ENCODE data around the gene OTX2. TPM values are rescaled to one million over a fixed set of nuclear protein-coding genes. Genes with fewer than 3 reads are reported as not detected.
A peak's percentile ranks its signal among the peaks of the same experiment; 100 is the strongest.

The OTX2 gene
- total RNA-seq, 8 experiments from 2014 or later: 0.33 TPM; not detected in 5

DNA sequence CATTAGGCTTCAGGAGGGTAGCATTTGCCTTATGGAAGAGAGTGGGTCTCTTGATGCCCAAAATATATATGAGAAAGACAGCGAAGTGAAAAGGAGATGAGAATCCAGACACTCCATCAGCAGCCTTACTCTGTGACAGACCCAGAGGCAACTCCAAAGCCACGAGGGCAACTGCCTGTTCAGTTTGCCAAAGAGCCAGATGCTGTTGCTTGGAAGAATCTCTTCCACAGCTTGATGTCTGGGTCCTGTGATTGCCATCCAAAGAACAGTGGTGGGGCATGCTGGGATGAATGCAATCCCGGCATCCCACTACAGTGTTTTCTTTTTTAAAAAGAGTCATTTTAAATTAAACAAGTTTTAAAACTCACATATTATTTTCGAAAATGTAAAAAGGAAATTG is 10.9 kb upstream of the OTX2 start:
- 0 to 55% (median 27%) methylated on average over 1 to 4 of the region's 4 CpGs for WGBS, 10 experiments

DNA sequence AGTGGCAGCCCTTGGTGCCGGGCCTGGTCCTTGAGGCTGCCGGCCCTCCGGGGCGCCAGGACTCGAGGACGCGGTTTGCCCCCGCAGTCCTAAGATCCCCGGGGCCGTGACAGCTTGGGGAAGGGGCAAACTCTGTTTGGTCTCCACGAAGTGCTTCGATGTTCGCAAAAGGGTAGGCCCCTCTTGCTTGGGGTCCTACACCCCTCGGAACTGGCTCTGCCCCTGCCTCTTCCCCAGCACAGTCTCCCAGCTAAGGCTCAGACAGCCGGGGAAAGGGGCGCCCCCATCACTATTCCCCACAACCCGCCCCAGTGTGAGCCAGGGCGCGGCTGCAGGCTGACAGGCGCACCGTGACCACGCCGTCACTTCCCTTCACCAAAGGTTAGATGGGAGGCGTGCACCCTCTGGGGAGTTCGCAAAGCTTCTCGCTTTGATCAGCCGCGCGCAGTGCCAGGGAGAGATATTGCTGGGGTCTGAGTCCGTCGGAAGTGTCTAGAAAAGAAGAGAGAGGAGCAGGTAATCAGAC is 7.2 kb upstream of the OTX2 start:
- ATAC-seq (replicated peaks in 6 of 8): no peak
- WGBS, 10 experiments: 0 to 9% (median 4%) methylated on average over 3 to 5 of the region's 31 CpGs; no CpG with 5 or more reads in 7 of the 10 experiments
- no peaks in the 10 kb centered on the region for H3K4me1 ChIP-seq (replicated peaks in 1 of 2)
- no peak overlapping the region for H3K27ac ChIP-seq
- no peak overlapping the region for H3K4me3 ChIP-seq
- in situ Hi-C loops (cut with MboI; ENCODE audit: low pct_unique_long_range_greater_than_20kb in 2 of 9, low sequenced_read_pairs in 9 of 9, unreplicated experiment in 9 of 9): no loop called here

More for the DNA sequence above, 10.9 kb upstream of the OTX2 start:
- Histone ChIP-seq H3K4me1 (replicated peaks in 1 of 2) (no peaks in the 10 kb centered on the region), H3K27ac (no peak overlapping the region), H3K4me3 (no peak overlapping the region)
- ATAC-seq (replicated peaks in 6 of 8): no peak
- in situ Hi-C loops (cut with MboI; ENCODE audit: low pct_unique_long_range_greater_than_20kb in 2 of 9, low sequenced_read_pairs in 9 of 9, unreplicated experiment in 9 of 9): no loop called here

DNA sequence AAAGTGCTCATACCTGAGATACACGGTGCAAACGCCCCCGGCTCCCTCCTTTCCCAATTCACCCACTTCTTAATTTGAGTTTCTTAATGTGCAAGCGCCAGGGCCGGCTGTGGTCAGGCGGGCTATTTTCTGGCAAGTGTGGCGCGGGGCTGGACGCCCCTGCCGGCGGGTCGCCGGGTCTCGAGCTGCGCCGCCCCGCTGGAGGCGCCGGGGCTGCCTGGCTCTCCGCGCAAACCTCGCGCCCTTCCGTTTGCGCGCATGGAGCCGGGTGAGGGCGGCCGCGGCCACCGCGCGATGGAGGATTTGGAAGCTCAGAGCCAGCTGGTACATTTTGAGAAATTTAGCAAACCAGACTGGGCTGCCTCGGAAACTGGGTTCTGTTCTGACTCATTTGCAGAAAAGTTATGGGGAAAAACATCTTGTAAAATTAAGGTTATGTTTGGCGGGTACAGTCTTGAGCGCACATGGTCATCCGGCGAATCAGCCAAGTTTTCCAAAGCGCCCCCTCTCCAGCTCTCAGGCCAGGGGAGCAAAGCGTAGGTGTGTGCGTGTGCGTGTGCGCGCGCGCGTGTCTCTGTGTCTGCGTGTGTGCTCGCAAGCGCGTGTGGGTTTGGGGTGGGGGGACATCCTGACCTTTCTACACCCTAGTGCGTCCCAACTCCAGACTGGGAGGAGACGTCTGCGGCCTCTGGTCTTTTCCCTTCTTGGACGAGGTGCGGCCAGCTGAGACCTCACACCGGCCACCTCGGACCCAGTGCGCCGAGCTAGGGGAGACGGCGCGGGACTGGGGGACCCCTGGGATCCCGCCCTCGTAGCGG is 6.5 kb upstream of the OTX2 start:
- peak in 2 of 8 experiments; percentile 22 to 26 for ATAC-seq (replicated peaks in 6 of 8)
- no peak overlapping the region for H3K27ac ChIP-seq
- no peak overlapping the region for H3K4me3 ChIP-seq
- no peaks in the 10 kb centered on the region for H3K4me1 ChIP-seq (replicated peaks in 1 of 2)
- WGBS, 10 experiments: 0 to 4% (median 1%) methylated on average over 4 to 27 of the region's 66 CpGs; no CpG with 5 or more reads in 2 of the 10 experiments
- in situ Hi-C loops (cut with MboI; ENCODE audit: low pct_unique_long_range_greater_than_20kb in 2 of 9, low sequenced_read_pairs in 9 of 9, unreplicated experiment in 9 of 9): no loop called here

DNA sequence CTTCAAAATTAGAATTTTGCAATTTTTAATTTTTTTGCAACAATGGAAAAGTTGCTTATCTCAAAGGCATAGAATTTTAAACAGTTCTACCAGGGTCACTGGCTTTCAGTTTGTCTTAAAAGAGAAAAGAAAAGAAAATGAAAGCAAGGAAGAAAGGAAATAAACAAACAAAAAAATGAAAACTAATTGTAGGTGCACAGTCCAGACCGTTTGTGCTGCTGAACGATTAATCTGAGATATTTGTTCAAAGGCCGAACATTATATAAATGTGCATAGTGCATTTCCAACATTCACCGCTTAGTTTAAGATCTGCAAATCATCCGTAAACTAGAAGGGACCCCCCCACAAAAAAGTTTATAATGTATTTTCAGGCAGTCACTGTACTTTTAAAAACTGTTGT is 5.5 kb upstream of the OTX2 start:
- WGBS, 10 experiments: 6 to 18% (median 11%) methylated on average over 2 to 5 of the region's 5 CpGs
- Histone ChIP-seq H3K4me1 (replicated peaks in 1 of 2) (no peaks in the 10 kb centered on the region), H3K4me3 (no peak overlapping the region), H3K27ac (no peak overlapping the region)
- in situ Hi-C loops (cut with MboI; ENCODE audit: low pct_unique_long_range_greater_than_20kb in 2 of 9, low sequenced_read_pairs in 9 of 9, unreplicated experiment in 9 of 9): no loop called here
- ATAC-seq (replicated peaks in 6 of 8): no peak

DNA sequence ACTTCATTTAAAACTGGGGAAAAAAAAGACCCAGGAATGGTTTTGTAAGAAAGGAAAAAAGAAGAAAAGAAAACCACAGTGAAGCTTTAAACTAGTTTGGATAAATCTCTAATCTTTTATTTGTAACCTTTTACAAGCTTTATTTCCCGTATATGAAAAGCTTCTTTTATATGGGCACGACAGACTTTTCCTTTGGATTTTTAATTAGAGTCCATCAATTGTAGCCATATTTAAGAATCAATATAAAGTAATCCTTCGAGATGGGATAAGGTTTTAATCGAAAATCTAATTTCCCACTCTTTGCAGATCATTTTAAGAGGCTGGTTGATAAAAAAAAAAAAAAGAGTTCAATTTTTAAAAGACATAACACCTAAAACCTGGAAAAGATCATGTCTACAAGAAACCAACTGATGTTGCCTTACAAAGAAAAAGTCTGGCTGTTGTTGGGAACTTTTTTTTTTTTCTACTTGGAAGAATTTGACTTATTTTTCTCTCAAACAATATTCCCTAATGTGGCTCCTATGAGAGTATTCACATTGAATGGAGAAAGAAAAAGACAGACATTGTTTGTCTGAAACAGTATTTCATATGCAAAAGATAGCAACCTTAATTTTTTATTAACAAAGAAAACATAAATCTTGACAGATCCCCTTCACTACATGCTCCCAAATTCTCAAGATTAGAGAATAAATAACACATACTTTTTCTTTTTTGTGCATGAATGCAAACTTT is 4.9 kb upstream of the OTX2 start:
- no peak overlapping the region for H3K4me3 ChIP-seq
- no peak for ATAC-seq (replicated peaks in 6 of 8)
- WGBS, 10 experiments: 0 to 23% (median 11%) methylated on average over 3 to 4 of the region's 4 CpGs; no CpG with 5 or more reads in 1 of the 10 experiments
- no peak overlapping the region for H3K27ac ChIP-seq
- H3K4me1 ChIP-seq (replicated peaks in 1 of 2): no peaks in the 10 kb centered on the region
- in situ Hi-C loops (cut with MboI; ENCODE audit: low pct_unique_long_range_greater_than_20kb in 2 of 9, low sequenced_read_pairs in 9 of 9, unreplicated experiment in 9 of 9): no loop called here

DNA sequence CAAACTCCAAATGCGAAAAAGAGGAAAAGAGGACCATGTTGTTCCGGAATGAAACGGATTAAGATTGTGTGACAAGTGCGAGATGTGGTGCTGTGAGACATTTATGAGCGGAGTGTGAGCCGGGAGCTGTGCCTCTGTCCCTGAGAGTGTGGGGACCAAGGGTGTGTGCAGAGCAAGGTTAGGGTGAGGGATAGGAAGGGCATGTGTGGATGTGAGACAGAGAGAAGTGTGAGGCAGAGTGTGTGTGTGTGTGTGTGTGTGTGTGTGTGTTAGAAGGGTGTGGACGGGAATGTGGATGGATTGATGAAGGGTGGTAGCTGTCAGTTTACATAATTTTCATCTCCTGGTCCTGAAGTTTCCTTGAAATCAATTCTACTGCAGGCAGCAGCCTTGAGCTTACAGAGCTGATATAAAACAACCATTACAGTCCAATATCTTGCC is 4.3 kb upstream of the OTX2 start:
- no peak for ATAC-seq (replicated peaks in 6 of 8)
- Histone ChIP-seq H3K27ac (no peak overlapping the region), H3K4me1 (replicated peaks in 1 of 2) (no peaks in the 10 kb centered on the region), H3K4me3 (no peak overlapping the region)
- 0 to 80% (median 5%) methylated on average over 1 to 7 of the region's 7 CpGs; no CpG with 5 or more reads in 3 of the 10 experiments for WGBS, 10 experiments
- in situ Hi-C loops (cut with MboI; ENCODE audit: low pct_unique_long_range_greater_than_20kb in 2 of 9, low sequenced_read_pairs in 9 of 9, unreplicated experiment in 9 of 9): no loop called here

DNA sequence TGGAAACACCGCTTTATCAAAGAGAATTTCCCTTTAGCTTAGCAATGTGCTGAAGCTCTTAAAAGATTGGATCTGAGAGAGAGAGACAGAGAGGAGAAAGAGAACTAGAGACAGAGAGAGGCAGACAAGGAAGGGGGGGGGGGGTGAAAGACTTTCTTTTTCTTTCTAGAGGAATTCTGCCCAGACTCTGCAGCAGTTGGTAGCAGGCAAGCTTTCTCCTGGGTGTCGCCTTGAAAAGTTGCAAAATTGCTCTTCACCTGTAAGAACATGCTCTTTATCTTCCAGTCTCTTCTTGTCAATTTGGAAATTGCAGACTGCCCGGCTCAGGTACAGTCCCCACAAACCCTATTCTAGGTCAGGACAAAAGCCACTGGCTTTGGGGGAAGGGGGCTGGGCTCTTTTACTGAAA is 2.9 kb upstream of the OTX2 start:
- H3K27ac ChIP-seq: no peak overlapping the region
- no peak overlapping the region for H3K4me3 ChIP-seq
- ATAC-seq (replicated peaks in 6 of 8): no peak
- H3K4me1 ChIP-seq (replicated peaks in 1 of 2): peaks cover 0 to 10% of the 10 kb centered on the region in 2 donors
- WGBS, 10 experiments: 0 to 17% (median 0%) methylated on average over 1 to 3 of the region's 3 CpGs; no CpG with 5 or more reads in 1 of the 10 experiments
- in situ Hi-C loops (cut with MboI; ENCODE audit: low pct_unique_long_range_greater_than_20kb in 2 of 9, low sequenced_read_pairs in 9 of 9, unreplicated experiment in 9 of 9): no loop called here

DNA sequence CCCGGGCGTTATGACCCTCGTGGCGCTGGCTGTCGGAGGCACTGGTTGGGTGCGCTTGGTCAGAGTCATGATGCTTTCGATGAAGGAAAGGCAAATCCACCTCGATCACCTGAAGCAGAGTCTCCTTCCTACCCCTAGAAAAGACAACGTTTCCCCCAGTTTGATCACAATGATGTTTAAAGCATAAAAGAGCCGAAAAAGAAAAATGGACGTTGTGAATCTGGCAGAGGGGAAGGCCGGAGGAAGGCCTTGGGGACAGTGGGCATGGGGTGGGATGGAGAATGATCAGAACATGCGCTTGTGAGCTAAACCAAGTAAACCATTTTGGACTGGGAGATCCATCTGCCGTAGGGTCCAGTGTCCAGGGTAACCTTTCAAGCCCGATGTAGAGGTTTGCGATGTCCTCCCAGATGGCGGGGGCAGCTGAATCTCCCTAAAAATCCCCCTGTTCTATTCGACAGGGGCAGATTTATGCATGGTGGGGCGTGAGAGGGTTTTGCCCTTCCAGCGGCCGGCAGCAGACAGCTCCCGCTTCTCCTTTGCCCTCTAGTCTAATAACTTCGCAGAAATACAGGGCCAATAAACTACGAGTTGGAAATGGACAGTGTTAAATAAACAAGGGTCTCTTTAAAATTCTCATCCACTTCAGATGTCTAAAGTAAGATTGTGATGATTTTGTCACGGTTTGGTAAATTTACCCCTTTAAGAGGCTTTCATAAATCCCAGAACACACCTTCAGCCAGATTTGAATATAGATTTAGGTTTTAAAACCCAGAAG is 2.3 kb upstream of the OTX2 start:
- Histone ChIP-seq H3K4me1 (replicated peaks in 1 of 2) (peaks cover 0 to 16% of the 10 kb centered on the region in 2 donors), H3K4me3 (no peak overlapping the region), H3K27ac (no peak overlapping the region)
- no peak for ATAC-seq (replicated peaks in 6 of 8)
- in situ Hi-C loops (cut with MboI; ENCODE audit: low pct_unique_long_range_greater_than_20kb in 2 of 9, low sequenced_read_pairs in 9 of 9, unreplicated experiment in 9 of 9): no loop called here
- 0 to 10% (median 4%) methylated on average over 1 to 20 of the region's 25 CpGs; no CpG with 5 or more reads in 1 of the 10 experiments for WGBS, 10 experiments

DNA sequence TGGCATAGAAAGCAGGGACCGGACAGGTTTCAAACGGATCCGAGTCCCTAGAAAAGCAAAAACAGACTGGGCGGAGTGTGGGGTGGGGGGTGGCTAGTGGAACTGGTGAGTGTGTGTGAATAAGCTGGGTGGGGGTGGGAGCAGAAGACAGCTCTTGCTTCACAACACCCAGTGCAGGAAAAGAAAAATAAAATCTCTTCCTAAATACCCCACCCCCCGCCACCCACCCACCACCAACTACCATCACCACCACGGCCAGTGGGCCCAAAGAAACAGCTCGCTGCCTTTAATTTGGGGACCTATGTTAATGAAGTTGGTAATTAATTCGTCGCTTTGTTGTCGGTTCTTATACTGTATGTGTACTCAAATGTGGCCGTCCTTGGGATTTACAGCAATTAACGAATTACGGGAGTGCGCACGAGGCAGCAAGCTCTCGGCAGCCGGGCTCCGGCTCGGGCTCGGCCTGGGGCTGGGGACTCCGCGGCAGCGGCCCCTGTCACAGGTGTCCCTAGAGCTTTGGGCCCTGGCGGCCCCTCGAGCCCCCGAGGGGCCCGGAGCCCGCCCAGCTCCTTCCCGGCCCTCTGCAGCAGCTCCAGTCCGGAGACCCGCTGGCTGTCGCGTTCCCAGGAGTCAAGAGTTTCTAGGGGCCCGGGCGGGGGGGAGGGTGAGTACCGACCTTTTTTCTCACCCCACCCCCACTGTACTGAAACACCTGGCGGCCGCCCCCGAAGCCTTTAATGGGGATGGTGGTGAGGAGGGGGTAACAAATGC is 1.5 kb upstream of the OTX2 start:
- ATAC-seq (replicated peaks in 6 of 8): no peak
- Histone ChIP-seq H3K4me1 (replicated peaks in 1 of 2) (peaks cover 0 to 16% of the 10 kb centered on the region in 2 donors), H3K4me3 (no peak overlapping the region), H3K27ac (no peak overlapping the region)
- no CpG with 5 or more reads among the region's 39 CpGs for WGBS, 10 experiments
- in situ Hi-C loops (cut with MboI; ENCODE audit: low pct_unique_long_range_greater_than_20kb in 2 of 9, low sequenced_read_pairs in 9 of 9, unreplicated experiment in 9 of 9): no loop called here

DNA sequence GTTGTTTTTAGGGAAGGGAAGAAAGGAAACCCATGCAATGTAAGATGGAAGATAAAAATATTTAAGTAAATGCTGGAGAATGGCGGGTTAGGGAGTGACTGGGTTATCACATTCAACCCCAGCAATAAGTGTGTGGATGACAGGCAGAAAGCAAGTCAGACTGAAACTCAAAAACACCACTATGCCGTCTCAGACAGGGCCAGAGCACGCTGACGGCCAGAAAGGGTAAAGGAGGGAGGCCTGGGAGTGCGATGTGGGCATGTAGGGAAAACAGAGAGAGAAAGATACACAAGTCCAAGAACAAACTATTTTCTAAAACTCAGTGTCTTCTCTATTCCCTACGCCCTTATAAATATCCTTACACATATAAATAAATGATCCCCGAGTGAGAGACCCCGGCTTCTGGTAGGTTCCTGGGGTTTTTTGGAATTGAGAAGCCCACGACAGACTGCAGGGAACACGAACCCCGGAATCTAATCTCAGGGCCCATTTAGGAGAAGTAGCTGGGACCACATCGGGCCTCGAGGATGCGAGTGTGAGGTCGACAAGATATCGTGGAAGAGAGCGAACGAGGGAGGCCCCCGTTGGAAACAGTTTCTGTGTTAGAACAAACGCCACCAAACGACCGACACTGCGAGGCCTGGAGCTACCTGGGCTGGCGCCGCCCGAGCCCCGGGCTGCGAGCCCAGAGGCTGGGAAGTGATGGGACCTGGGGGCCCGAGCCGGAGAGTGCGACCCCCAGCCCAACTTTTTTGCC is 735 bp upstream of the OTX2 start:
- Histone ChIP-seq H3K4me3 (no peak overlapping the region), H3K27ac (no peak overlapping the region), H3K4me1 (replicated peaks in 1 of 2) (peaks cover 0 to 16% of the 10 kb centered on the region in 2 donors)
- in situ Hi-C loops (cut with MboI; ENCODE audit: low pct_unique_long_range_greater_than_20kb in 2 of 9, low sequenced_read_pairs in 9 of 9, unreplicated experiment in 9 of 9): no loop called here
- 0 to 26% (median 7%) methylated on average over 2 to 24 of the region's 31 CpGs for WGBS, 10 experiments
- ATAC-seq (replicated peaks in 6 of 8): no peak

DNA sequence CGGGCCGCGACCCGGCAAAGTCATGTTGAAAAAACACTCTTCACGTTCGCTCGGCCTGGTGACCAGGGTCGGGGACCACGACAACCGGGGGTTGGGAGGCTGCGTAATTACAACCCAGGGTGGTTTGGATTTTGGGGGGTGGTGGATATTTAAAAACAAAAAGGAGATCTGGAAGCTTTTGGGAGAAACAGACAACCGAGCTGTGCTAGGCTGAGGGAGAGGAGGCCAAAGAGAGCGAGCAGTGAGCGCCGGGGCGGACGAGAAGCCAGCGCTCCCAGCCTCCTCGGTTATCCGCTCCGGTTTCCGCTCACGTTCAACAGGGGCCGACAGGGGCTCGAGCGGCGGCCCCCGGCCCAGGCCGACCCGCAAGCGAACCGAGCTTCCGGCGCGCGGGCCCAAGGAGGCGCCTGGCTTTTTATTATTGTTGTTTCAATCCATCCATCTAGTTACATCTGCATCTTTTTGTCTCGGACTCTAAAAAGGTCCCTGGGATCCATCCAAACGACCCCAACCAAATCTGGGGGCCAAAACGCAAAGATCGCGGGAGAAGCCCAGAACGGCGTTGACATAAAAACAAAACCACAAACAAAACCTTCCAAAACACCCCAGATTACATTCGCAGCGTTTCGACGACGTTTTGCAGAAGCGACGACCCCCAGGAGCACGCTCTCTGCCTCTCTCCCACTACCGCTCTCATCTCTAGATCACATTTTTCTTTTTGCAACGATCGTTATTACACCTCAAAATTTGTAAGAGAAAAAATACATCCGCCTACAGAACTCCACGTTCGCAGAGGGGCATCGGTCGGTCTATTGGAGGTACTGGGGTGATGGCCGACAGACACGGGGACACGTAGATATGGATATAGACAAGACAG is 771 bp downstream of the OTX2 start:
- 0 to 15% (median 3%) methylated on average over 1 to 33 of the region's 63 CpGs; no CpG with 5 or more reads in 1 of the 10 experiments for WGBS, 10 experiments
- Histone ChIP-seq H3K4me1 (replicated peaks in 1 of 2) (peaks cover 0 to 16% of the 10 kb centered on the region in 2 donors), H3K4me3 (no peak overlapping the region), H3K27ac (no peak overlapping the region)
- in situ Hi-C loops (cut with MboI; ENCODE audit: low pct_unique_long_range_greater_than_20kb in 2 of 9, low sequenced_read_pairs in 9 of 9, unreplicated experiment in 9 of 9): no loop called here
- no peak for ATAC-seq (replicated peaks in 6 of 8)

Measured in motor neuron (in vitro differentiated cells).